Cardiac muscle cell (in vitro differentiated cells and primary cell): ENCODE data around the gene UBE2U. TPM values are rescaled to one million over a fixed set of nuclear protein-coding genes. Genes with fewer than 3 reads are reported as not detected.
A peak's percentile ranks its signal among the peaks of the same experiment; 100 is the strongest.

ENCODE experiments used
- DNase-seq, 2 donors: peaks; one replicate each; pipeline versions ENCODE4 v3.0.0 to v3.0.0-alpha.2; 2010 to 2017; ENCODE audit warnings: low read depth in 1 of 2, low spot score in 1 of 2
- H3K27ac ChIP-seq: fragments of 200-600 bp; sonication (generic); 2 replicates; pipeline ENCODE4 v1.5.1; 2016
- H3K27me3 ChIP-seq: fragments of 200-600 bp; sonication (generic); 2 replicates; pipeline ENCODE4 v1.6.0; 2016; ENCODE audit warnings: control low read depth
- H3K36me3 ChIP-seq: fragments of 200-600 bp; sonication (generic); 2 replicates; pipeline ENCODE4 v1.5.1; 2016; ENCODE audit warnings: control low read depth
- H3K4me1 ChIP-seq: fragments of 200-600 bp; sonication (generic); 2 replicates; pipeline ENCODE4 v1.8.1; 2017; ENCODE audit warnings: low read depth, mild to moderate bottlenecking, mixed run types
- H3K4me3 ChIP-seq: fragments of 200-600 bp; sonication (generic); 2 replicates; pipeline ENCODE4 v1.5.1; 2016; ENCODE audit warnings: mild to moderate bottlenecking
- H3K9me3 ChIP-seq: fragments of 200-600 bp; sonication (generic); 2 replicates; pipeline ENCODE4 v1.5.1; 2017; ENCODE audit warnings: low read depth, mild to moderate bottlenecking, control low read depth
- CTCF ChIP-seq: IDR thresholded peaks from 2 replicates; pipeline ENCODE4 v1.5.1; 2012; ENCODE audit warnings: low read depth, mild to moderate bottlenecking, low read length
- polyA plus RNA-seq: library from polyadenylated mRNA; unstranded; fragments of >200 nt; fragmentation: Nextera tagmentation; extraction: Ambion mirVana; gene quantifications from 2 replicates; pipeline ENCODE4 v1.2.1, GENCODE V29; 2016
- total RNA-seq: library from RNA; depleted of rRNA; stranded (reverse); fragments of >200 nt; gene quantifications from 2 replicates; pipeline ENCODE4 v1.2.3, GENCODE V29; 2016

UBE2U gene
- total and polyA plus RNA-seq, 2 experiments from 2014 or later = not detected

GRCh38 chr1:64171797-64172281 lies 31.6 kb upstream of the UBE2U start:
- Histone ChIP-seq H3K4me3 (no peak overlapping the region), H3K4me1 (peaks cover 15% of the 10 kb centered on the region), H3K9me3 (no peaks in the 10 kb centered on the region), H3K36me3 (peaks cover 6% of the 10 kb centered on the region), H3K27ac (no peak overlapping the region), H3K27me3 (no peaks in the 10 kb centered on the region)
- TF ChIP-seq CTCF = no peak
- DNase-seq = peak in 1 of 2 donors; percentile 67

GRCh38 chr1:64172458-64172983 lies 30.9 kb upstream of the UBE2U start:
- Histone ChIP-seq H3K4me3 (no peak overlapping the region), H3K27me3 (no peaks in the 10 kb centered on the region), H3K9me3 (no peaks in the 10 kb centered on the region), H3K27ac (no peak overlapping the region), H3K4me1 (peaks cover 15% of the 10 kb centered on the region), H3K36me3 (peaks cover 8% of the 10 kb centered on the region)
- no peak for TF ChIP-seq CTCF
- peak in 1 of 2 donors; percentile 11 for DNase-seq

- TF ChIP-seq CTCF = no peak
- Histone ChIP-seq H3K4me3 (no peak overlapping the region), H3K9me3 (no peaks in the 10 kb centered on the region), H3K4me1 (peaks cover 15% of the 10 kb centered on the region), H3K27ac (no peak overlapping the region), H3K27me3 (no peaks in the 10 kb centered on the region), H3K36me3 (peaks cover 17% of the 10 kb centered on the region)
- no peak for DNase-seq
Observed at GRCh38 chr1:64173336-64173940, 30.0 kb upstream of the UBE2U start.

GRCh38 chr1:64175639-64176038 lies 27.8 kb upstream of the UBE2U start:
- Histone ChIP-seq H3K27ac (no peak overlapping the region), H3K4me1 (peaks cover 15% of the 10 kb centered on the region), H3K27me3 (no peaks in the 10 kb centered on the region), H3K9me3 (no peaks in the 10 kb centered on the region), H3K4me3 (no peak overlapping the region), H3K36me3 (peaks cover 19% of the 10 kb centered on the region)
- no peak for TF ChIP-seq CTCF
- no peak for DNase-seq

GRCh38 chr1:64176659-64177058 lies 26.8 kb upstream of the UBE2U start:
- no peaks in the 10 kb centered on the region for H3K27me3 ChIP-seq
- peaks cover 19% of the 10 kb centered on the region for H3K36me3 ChIP-seq
- H3K4me3 ChIP-seq = no peak overlapping the region
- H3K27ac ChIP-seq = no peak overlapping the region
- H3K9me3 ChIP-seq = no peaks in the 10 kb centered on the region
- DNase-seq = no peak
- peaks cover 10% of the 10 kb centered on the region for H3K4me1 ChIP-seq
- no peak for TF ChIP-seq CTCF
